ENCODE results near the gene CBX8.
"Not testable (repeated sequence)": the region's sequence is repeated elsewhere in the genome, so short reads cannot be mapped to it uniquely, and the experiment has no call there.

Gene CBX8

DNA sequence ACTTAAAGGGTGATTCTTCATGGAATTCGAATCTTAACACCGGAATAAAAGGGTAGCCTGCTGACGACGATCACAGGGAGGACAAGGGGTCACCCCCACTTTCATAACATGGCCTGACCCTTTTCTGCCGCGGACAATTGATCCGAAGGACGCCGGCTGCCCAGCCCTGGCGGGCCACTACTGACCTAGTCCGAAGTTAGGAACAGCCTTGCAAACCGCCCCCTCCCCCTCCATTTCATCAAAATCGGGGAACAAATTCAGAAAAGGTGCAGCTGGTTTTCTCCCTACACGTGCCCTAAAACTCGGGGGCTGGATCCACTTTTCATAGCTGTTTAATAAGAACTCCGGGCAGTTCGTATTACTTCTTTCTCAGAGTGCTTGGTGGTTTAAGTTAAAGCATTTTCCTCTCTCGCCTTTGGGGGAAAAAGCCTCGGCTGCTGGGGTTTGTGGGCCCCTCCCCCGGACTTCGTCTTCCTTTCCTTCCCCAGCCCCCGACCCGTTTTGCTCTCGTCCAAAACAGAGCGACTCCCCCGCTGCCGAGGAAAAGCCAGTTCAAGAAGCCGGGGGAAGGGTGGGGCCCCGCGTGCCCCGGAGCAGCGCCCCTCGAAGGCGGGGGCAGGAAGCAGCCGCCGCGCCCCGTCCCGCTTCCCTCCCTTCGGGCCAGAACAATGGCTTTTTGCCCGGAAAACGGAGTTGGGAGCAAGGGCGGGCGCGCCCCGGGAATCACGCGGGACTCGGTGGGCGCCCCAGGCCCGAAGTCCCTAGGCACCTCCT, 19.6 kb downstream of the CBX8 start:
- DNase-seq = peak; percentile 27

DNA sequence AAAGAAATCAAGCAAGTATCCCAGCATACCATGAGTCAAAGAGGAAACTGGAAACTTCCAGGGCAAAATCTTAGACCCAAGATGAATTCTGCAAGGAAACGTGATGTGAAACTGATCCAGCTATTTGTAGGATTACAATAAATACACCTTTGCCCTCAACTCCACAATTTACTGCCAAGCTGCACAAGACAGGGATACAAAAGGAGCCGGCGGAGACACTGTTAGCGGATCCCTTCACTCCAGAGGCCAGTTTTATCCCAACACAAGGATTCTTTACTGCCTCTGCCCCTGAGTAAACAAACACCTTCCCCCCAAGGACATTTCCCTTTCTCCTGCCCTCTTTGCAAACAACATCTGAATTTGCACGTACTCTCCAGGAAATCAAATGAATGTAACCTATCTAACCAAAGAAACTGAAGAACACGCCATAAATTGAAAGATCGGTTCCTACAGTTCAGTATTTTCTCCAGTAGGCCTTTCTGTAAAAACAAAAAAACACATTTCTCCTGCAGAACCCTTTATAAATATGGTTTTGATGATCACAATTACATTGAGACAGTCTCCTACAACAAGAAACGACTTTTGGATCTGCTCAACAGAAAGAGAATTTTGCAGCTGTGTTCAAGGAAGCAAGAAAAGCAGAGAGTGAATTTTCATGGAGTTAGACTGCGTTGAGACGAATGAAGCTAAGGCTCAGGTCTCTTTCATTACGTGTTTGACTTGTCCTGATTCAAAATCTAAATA, 20.3 kb downstream of the CBX8 start:
- DNase-seq = peak; percentile 25

DNA sequence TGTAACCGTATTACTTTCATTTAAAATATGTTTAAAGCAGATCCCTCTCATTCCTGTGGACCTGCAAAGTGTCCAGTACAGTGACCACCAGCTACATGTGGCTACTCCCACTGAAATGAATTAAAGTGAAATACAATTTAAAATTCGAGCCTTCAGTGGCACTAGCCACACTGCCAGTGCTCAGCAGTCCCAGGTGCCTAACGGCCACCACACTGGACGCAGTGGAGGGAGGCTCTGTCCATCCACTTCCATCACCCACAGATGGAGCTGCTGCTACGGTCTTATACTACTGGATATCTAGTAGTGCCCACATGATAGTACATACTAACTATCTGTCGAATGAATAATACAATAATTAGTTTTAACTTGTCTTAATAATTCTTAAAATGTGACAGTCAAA, 21.2 kb downstream of the CBX8 start:
- DNase-seq = no peak

DNA sequence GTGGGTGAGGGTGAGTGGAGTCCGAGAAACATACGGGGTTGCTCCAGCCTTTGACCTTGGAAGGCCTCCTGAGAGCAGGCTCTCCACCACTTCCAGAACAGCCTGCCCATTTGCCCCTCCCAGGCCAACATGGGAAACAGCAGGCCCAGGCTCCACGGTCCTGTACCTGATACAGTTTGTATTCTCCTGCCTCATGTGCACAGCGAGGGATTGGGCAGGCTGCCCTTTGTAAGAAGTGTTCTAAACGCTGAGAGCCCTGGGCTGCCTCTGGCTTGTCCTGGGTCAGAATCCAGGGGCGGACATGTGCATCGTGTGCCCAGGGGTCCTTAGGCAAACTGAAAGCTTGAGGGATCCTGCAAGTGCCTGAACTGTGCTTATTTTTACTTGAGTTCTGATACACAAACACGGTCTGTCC, 22.3 kb downstream of the CBX8 start:
- DNase-seq = no peak

DNA sequence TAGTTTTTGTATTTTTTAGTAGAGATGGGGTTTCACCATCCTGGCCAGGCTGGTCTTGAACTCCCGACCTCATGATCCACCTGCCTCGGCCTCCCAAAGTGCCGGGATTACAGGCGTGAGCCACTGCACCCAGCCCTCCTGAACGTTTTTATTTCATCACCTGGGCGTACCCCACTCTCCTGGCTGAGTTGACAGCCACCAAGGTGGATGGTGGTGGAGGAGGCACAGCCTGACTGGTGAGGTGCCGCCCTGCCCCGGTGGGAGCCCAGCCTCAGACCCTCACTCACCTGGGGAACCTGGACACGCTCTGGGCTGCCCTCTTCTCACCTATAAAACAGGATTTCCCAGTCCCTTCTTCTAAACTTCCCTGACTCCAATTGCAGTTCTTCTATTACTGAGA, 24.2 kb downstream of the CBX8 start:
- DNase-seq = not testable (repeated sequence)

DNA sequence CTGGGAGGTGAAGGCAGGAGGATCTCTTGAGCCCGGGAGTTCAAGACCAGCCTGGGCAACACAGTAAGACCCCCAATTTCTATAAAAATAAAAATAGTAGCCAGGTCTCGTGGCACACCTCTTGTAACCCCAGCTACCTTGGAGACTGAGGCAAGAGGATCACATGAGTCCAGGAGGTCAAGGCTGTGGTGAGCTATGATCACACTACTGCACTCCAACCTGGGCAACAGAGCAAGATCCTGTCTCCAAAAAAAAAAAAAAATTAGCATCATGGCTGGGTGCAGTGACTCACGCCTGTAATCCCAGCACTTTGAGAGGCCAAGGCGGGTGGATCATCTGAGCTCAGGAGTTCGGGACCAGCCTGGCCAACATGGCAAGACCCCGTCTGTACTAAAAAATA, 25.6 kb downstream of the CBX8 start:
- DNase-seq = no peak

DNA sequence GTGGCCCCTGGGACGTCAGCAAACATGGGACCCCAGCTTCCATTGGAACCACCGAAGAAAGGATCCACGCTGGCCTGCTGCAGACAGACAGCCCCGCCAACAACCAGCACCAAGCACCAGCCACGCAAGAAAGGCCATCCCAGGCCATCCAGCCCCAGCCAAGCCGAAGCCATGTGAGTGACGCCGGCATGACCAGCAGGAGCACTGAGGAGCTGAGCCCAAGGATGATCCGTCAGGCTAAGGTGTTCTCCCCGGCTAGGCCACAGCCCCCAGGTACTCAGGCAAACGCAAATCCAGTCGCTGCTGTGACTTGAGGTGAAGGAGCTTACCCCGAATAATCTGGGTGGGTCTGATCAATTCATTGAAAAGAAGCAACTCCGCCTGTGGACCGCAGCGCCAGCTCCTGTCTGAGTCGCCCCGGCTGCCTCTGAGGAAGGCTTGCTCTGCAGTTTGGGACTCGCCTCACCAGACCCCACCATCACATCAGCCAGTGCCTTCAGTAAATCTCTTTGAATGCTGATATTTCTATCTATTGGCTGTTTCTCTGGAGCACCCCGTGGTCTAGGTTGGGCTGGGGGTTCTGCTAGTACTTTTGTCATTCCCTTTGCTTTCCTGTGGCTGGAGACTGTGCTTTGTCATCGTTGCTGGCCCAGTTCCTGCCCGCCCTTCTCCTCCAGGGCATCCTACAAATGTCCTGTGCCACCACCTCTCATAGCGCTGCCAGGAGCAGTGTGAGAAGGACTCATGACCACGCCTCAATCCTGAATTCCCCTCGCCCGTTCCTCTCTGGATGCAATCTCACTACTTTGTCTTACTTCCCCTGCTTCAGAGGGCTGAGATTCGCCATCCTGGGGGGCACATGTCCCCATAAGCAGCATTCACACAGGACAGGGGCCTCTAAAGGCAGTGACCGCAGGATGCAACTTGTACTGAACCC, 27.0 kb downstream of the CBX8 start:
- no peak for DNase-seq

DNA sequence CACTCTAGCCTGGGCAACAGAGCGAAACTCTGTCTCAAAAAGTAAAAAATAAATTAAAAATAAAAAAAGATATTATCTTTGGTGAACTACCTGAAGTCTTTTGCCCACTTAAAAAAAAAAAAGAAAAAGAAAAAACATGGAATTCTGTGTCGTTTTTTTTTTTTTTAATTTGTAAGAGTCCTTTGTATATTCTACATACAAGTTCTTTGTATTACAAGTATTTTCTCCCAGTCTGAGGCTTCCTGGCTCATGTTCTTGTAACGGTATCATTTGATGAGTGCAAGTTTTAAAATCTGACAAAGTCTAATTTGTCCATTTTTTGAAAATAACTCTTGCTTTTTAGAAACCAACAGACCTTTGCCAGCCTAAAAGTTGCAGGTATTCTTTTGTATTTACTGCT, 31.2 kb downstream of the CBX8 start:
- no peak for DNase-seq

DNA sequence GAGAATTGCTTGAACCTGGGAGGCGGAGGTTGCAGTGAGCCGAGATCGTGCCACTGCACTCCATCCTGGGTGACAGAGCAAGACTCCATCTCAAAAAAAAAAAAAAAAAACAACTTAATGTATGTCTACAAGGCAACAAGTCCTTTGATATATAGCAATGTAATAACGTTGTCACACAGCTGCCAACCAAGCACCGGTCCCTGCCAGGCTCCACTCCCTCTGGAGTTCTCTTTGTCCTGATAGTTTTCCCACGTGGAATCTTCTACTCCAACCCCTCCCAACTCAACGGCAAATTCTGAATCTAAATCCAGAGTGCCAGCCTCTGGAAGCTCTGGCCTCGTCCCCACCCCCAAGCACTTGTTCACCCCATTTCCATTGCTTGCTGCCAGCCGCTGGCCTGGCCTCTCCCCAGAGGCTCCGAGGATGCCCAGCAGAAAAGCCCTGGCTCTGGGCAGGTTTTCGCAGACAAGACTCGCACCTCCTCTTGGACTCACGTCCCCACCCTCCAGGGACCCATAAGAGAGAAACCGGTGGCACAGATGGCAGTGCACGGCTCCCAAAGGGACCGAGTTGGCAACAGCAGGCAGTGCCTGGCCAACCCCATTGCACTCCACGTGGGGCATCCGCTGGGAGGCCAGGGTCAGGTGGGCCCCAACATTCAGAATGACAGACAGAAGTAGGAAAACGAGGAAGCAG, 34.8 kb downstream of the CBX8 start:
- DNase-seq = no peak

DNA sequence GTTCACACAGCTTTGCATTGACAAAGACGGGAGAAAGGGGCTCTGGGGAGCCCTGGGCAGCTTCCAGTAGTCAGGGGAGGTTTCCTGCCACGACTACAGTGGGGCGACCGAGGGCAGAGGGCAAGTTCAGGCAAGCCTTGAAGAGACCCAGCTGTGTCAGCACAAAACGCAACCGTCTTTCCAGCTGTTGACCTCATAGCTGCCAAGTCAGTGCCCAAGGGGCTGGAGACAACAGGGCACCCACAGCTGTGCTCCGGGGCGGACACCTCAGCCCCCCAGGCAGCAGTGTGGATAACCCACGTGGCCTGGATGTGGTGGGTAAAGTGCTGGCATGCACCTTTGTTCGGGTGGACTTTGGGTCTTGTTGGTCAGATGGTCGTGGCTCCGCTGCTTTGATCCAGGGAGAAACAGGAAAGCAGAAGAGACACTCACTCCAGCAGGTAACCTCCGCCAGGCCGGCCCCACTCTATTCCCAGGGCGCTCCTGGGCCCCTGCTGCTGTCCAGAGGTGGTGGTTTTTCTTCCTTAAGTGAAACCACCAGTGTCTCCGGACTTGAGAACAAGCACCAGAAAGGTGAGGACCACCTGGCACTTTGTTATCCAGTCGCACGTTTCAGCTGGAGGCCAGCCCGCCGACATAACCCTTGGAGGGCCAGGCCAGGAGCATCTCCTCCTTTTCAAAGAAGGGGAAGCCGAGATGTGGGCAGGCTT, 36.5 kb downstream of the CBX8 start:
- no peak for DNase-seq

DNA sequence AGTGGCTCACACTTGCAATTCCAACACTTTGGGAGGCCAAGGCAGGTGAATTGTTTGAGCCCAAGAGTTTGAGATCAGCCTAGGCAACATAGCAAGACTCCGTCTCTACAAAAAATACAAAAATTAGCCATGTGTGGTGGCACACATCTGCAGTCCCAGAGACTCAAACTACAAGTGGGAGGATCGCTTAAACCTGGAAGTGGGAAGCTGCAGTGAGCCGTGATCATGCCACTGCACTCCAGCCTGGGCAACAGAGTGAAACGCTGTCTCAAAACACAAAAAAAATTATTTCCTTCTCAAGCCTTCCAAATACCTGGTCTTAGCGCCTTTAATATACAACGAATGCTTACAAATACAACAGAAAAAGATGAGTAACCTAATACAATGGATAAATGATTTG, 38.6 kb downstream of the CBX8 start:
- DNase-seq = no peak

DNA sequence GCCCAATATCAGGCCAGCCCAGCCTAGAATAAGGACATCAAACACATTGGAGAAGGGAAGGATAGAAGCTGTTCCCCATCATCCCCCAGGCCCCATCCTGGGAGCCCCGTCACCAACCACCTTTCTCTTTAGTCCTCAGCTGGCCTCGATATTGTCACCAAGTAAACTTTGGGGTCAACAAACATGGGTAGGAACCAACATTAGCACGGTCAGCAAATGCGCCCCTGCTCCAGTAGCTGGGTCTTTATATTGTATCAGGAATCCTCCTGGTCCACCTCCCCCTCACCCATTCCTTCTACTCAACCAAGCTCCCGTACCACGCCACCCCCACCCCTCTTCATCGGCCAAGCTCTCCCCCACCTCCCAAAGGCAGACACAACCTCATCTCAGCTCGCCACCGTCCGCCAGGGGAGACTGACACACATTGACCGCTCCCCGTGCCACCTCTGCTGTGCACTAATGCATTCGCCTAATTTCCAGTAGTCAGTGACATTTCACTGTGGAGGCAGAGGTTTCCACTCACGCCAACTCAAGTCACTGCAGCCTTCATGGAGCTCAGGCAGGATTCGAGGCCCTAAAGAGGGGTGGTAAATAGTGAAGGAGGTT, 39.6 kb downstream of the CBX8 start:
- no peak for DNase-seq

DNA sequence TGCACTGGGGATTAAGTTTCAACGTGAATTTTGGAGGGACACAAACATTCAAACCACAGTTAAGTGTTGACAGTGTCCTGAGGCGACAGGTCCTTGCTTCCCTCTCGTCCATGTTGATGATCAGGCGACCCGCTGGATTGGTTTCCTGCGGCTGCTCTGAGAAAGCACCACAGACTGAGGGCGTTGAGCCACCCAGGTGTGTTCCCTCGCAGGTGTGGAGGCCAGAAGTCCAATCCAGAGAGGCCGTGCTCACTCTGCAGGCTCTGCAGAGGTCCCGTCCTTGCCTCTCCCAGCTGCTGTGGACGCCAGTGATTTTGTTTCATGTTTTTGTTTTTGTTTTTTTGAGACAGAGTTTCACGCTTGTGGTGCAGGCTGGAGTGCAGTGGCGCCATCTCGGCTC, 41.3 kb downstream of the CBX8 start:
- no peak for DNase-seq

DNA sequence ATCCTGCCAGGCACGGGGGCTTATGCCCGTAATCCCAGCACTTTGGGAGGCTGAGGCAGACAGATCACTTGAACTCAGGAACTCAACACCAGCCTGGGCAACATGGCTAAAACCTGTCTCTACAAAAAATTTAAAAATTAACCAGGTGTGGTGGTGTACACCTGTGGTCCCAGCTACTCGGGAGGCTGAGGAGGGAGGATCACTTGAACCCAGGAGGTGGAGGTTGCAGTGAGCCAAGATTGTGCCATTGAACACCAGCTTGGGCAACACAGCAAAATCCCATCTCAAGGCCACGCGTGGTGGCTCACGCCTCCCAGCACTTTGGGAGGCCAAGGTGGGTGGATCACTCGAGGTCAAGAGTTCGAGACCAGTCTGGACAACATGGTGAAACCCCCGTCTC, 42.0 kb downstream of the CBX8 start:
- DNase-seq = not testable (repeated sequence)

DNA sequence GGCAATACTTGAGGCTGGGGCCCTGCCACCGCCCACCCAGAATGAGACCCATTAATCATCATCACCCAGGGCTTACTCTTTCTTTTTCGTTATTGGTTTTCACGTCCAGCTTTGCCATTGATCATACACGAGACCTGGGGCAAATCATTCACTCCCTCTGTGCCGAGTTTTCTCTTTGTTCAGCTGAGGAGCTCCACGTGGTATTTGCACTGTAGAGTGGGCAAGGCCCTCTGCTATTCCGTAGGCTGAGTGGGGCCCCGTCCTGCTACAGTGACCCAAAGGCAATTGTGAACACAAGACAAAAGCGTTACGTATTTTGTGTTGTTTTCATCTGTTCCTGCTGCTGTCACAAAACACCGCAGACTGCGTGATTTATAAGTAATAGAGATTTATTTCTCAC, 42.5 kb downstream of the CBX8 start:
- DNase-seq = no peak

DNA sequence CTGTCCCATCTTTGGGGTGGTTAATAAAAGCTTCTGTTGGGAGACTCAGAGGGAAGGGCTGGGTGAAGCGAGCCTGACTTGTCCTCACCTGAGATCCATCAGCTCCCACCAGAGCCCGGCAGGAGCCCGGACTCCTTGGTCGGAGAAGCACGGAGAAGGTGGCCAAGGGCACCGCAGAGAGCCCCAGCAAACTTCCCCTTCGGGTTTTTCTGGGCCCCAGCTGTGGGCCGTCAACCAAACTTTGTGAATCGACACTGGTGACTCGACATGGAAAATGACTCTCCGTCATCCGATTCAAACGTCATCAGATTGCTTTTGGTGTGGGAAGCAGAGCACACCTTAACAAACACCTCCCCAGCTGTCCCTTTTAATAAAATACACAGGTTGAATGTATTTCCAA, 44.7 kb downstream of the CBX8 start:
- DNase-seq = no peak

DNA sequence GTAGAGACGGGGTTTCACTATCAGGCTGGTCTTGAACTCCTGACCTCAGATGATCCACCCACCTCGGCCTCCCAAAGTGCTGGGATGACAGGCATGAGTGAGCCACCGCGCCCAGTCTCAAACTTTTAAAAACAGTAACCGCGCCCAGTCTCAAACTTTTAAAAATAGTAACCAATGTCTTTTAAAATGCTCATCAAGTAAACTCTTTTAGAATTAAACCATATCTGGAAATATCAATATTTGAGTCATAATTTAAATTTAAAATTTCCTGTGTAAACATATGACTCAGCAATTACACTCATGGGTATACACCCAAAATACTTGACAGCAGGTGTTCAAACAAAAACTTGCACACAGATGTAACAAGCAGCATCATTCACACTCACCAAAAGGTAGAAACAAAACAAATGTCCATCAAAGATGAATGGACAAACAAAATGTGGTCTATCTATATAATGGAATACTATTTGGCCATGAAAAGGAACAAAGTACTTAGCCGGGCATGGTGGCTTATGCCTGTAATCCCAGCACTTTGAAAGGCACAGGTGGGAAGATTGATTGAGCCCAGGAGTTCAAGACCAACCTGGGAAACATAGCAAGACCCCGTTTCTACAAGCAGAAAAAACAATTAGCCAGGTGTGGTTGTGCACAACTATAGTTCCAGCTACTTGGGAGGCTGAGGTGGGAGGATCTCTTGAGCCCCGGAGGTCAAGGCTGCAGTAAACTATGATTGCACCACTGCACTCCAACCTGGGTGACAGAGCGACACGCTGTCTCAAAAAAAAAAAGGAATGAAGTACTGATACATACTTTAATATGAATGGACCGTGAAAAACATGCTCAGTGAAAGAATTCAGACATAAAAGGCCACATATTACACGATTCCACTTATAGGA, 46.0 kb downstream of the CBX8 start:
- DNase-seq = peak; percentile 69

DNA sequence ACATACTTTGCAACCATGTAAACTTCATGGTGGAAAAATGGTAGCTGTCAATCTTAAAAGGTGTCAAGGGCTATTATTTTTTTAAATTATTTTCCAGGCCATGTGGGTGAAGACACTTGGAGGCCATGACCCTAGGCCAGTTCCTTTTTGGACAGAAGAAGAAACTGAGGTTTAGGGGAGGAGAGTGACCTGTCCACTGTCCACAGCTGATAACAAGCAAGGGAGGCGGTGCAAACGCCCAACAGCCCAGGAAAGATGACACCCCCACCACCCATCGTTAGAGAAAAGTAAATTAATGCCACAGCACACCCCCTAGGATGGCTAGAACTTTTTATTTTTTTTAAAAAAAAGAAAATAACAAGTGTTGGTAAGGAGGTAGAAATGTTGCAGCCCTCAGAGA, 46.9 kb downstream of the CBX8 start:
- no peak for DNase-seq

DNA sequence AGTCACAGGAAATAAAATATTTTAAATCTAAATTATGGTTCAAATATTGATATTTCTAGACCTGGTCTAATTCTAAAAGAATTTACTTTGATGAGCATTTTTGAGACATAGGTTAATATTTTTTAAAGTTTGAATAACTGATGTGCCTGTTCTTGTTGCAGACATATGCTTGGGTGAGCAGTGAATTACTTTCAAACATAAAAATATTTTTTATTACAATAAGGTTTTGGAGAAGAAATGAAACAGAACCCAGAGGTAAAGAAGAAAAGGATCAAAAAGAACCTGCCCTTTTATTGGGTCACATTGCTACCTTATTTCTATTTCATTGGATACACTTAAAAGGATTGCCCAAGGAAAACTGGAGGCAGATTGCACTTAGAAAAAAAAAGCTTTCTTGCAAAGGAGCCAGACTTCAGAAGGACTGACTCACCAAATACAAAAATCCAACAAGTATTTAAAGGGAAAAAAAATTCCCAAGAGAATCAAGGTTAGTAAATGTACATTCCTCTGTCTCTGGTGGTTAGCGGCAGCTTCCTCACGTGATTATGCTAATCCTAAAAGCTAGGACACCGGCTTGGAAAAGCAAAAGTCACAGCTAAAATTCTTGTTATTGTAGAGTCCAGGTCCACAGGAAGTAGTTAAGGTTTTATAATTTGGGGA, 47.6 kb downstream of the CBX8 start:
- no peak for DNase-seq
